Measurements from ENCODE around the gene C4orf46.

The C4orf46 gene

GRCh38 chr4:158652920-158653319 is 18.8 kb downstream of the C4orf46 start:
- no peak for DNase-seq (ENCODE audit: low read depth)

- no peak for DNase-seq (ENCODE audit: low read depth)
Measured at GRCh38 chr4:158649111-158649680, 22.5 kb downstream of the C4orf46 start.

- DNase-seq (ENCODE audit: low read depth): no peak
Measured at GRCh38 chr4:158644760-158645159, 26.9 kb downstream of the C4orf46 start.

GRCh38 chr4:158644356-158644755 is 27.3 kb downstream of the C4orf46 start:
- no peak for DNase-seq (ENCODE audit: low read depth)

- no peak for DNase-seq (ENCODE audit: low read depth)
Measured at GRCh38 chr4:158636619-158637018, 35.1 kb downstream of the C4orf46 start.

GRCh38 chr4:158630893-158631292 is 40.8 kb downstream of the C4orf46 start:
- DNase-seq (ENCODE audit: low read depth): no peak

- DNase-seq (ENCODE audit: low read depth): no peak
Measured at GRCh38 chr4:158625544-158625943, 46.1 kb downstream of the C4orf46 start.

GRCh38 chr4:158624889-158625478 is 46.7 kb downstream of the C4orf46 start:
- no peak for DNase-seq (ENCODE audit: low read depth)

GRCh38 chr4:158622251-158622650 is 49.4 kb downstream of the C4orf46 start:
- no peak for DNase-seq (ENCODE audit: low read depth)

GRCh38 chr4:158621729-158622128 is 50.0 kb downstream of the C4orf46 start:
- no peak for DNase-seq (ENCODE audit: low read depth)

- no peak for DNase-seq (ENCODE audit: low read depth)
Measured at GRCh38 chr4:158617956-158618355, 53.7 kb downstream of the C4orf46 start.
